ENCODE results near the gene REN.
A peak's percentile ranks its signal among the peaks of the same experiment; 100 is the strongest.

Gene REN

DNA sequence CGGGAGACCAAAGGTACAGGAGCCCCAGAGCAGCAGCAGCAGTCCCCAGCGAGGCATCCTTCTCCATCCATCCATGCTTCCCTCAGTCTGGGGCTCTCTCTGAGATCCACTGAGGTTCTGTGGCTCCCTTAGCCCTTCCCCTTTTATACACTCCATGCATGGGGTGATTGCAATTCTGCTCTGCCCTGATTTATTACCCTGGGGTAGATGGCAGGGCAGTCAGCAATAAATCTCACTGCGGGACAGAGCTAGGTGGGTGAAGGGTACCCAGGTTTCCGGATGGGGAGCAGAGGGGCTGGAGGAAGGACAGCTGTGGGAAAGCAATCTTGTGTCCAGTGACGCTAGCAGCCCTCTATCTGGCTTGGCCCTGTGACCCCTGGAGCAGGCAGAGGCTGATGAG, at the start of gene REN:
Gene REN, minus strand, starts transcription at position 119 of the 400 bp plus-strand sequence. Its CDS starts 44 bp downstream, at position 75.
- TF ChIP-seq CTCF (conservative IDR thresholded peaks at IDR 0.05; ENCODE audit: low read depth) = no peak
- CTCF ChIA-PET = interaction anchor here (0.6 to 7.0 kb wide), 8 partner anchors 12 to 283 kb away, joined by 3 to 144 read pairs (median 7); partner anchors contain the start of gene PLEKHA6
- H3K27ac ChIP-seq = no peak within 1 kb of the TSS
- POLR2A ChIA-PET (ENCODE audit: low non-redundant PET) = no interaction called here
- no peak for DNase-seq (ENCODE audit: low spot score)

DNA sequence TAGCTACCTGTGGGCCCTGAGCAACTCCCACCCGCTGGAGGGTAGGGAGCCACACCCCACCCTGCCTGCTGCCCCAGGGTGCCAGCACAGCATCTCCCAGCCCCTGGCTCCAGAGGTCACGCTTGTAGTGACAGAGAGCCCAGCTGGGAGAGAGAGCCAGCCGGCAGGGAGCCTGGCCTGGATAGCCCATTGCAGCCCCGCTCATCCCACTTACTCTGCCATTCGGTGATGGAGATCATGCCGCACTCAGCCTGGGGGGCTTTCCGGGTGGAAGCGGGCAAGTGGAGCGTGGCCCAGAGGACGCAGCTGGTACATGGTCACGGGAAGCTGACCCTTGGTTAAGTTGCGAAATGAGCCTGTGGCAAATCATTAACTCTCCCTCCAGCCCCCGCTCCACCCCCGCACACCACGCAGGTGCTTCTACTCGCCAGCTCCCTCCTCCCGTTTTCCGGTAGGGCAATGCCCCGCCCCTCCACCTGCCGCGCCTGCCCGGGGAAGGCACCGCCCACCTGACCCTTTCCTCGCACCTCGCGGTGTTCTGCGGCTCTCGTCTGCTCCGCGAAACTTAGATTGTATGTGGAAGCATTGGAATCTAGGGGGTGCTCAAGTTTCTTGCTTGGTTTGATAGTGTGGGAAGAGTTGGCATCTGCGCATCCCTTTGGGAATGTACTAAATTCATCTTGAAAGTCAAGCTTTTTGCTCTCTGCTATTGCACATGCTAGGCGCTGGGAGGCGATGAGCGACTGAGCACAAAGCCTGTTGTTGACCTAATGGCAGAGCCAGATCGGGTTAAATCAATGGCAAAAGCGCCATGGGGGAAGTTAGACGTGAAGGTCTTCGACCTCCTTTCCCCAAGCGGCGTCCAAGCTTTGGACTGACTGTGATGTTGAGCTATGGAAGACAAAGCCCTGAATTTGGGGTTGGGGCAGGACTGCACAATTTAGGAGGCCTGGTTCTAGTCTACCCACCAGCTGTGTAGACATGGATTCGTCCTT, 47.8 kb upstream of the REN start, which contains the start of gene GOLT1A:
Gene GOLT1A, minus strand, starts transcription at position 321 of the 995 bp plus-strand sequence. Its CDS starts 82 bp downstream, at position 239.
- ChIA-PET POLR2A (ENCODE audit: low non-redundant PET) (no interaction called here), CTCF (interaction anchor here (0.5 to 4.2 kb wide), 29 partner anchors 11 to 1192 kb away, joined by 3 to 37 read pairs (median 4); partner anchors contain the start of genes PLEKHA6 and SNRPE)
- peak; percentile 67 for DNase-seq (ENCODE audit: low spot score)
- TF ChIP-seq CTCF (conservative IDR thresholded peaks at IDR 0.05; ENCODE audit: low read depth) = peak; percentile 50
- H3K27ac ChIP-seq = no peak within 1 kb of the TSS

GRCh38 chr1:204212715-204213114, 46.6 kb upstream of the REN start:
- H3K27ac ChIP-seq = no peak overlapping the region
- TF ChIP-seq CTCF (conservative IDR thresholded peaks at IDR 0.05; ENCODE audit: low read depth) = no peak
- ChIA-PET POLR2A (ENCODE audit: low non-redundant PET) (no interaction called here), CTCF (interaction anchor here (2.0 to 4.2 kb wide), 2 partner anchors 50 to 150 kb away, joined by 15 to 37 read pairs; no protein-coding TSS in a partner anchor)
- no peak for DNase-seq (ENCODE audit: low spot score)

GRCh38 chr1:204211046-204211445, 44.9 kb upstream of the REN start:
- DNase-seq (ENCODE audit: low spot score) = no peak
- ChIA-PET POLR2A (ENCODE audit: low non-redundant PET) (no interaction called here), CTCF (interaction anchor here (0.5 to 2.9 kb wide), 5 partner anchors 11 to 1669 kb away, joined by 3 to 30 read pairs (median 4); no protein-coding TSS in a partner anchor)
- no peak for TF ChIP-seq CTCF (conservative IDR thresholded peaks at IDR 0.05; ENCODE audit: low read depth)
- no peak overlapping the region for H3K27ac ChIP-seq

DNA sequence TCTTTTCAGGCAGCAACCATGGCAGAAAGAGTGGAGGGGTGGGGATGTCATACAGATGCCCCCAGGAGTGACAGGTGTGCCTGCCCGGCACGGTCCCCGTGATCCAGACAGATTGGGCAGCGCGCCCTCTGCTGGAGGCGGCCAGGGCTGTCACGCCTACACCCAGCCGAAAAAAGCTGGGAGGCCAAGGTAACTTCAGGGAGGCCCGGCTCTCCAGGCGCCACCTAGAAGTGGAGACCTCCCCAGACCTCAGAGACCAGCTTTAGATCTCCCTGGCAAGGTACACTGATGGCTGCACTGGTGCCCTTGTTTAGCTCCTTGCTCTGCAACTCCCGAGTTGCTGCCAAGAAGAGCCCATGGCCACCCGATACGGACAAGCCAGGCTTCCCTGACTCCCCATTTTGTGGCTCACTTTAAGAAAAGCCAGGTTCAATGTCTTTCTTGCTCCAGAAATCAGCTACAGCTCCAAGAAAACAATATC, 41.0 kb upstream of the REN start:
- no peak overlapping the region for H3K27ac ChIP-seq
- ChIA-PET CTCF (interaction anchor here (0.5 to 7.3 kb wide), 57 partner anchors 10 to 1734 kb away, joined by 3 to 144 read pairs (median 5); partner anchors contain the start of genes ETNK2, KISS1, REN and SNRPE), POLR2A (ENCODE audit: low non-redundant PET) (interaction anchor here (0.5 kb wide), 1 partner anchor 343 kb away, joined by 3 read pairs; no protein-coding TSS in a partner anchor)
- TF ChIP-seq CTCF (conservative IDR thresholded peaks at IDR 0.05; ENCODE audit: low read depth) = peak; percentile 95
- DNase-seq (ENCODE audit: low spot score) = peak; percentile 91

DNA sequence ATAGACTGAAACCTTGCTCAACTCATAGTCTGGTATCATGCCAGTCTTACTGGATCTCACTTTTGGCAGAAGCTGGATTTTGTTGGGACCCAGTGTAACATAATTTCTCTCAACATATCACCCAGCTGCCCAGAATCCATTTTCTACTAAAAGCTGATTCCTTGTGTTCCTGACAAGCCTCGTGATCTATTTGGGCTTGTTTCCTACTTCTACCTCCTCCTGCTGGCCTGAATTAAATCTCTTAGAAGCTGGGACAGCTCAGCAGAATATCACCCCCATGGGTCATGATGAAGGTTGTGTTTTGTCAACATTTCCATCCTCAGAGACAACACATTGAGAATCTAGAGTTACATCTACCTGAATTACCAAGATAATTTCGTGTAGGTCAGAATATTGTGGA, 40.0 kb upstream of the REN start:
- POLR2A ChIA-PET (ENCODE audit: low non-redundant PET) = no interaction called here
- no peak for DNase-seq (ENCODE audit: low spot score)

More for the DNA sequence above, 40.0 kb upstream of the REN start:
- no peak overlapping the region for H3K27ac ChIP-seq
- no peak for TF ChIP-seq CTCF (conservative IDR thresholded peaks at IDR 0.05; ENCODE audit: low read depth)
- CTCF ChIA-PET = interaction anchor here (0.7 to 7.3 kb wide), 11 partner anchors 12 to 156 kb away, joined by 3 to 144 read pairs (median 8); partner anchors contain the start of gene REN

All from RWPE1 (cell line).